GM12874 (cell line): ENCODE results near the gene COL18A1.

ENCODE experiments used
- CTCF ChIP-seq: IDR thresholded peaks from 2 replicates; pipeline ENCODE4 v1.5.1; 2011; ENCODE audit warnings: low read depth, mild to moderate bottlenecking, control low read depth, low read length, moderate library complexity; ENCODE audit not compliant: insufficient read depth

Gene COL18A1

GRCh38 chr21:45382697-45382997 is 22.3 kb upstream of the COL18A1 start:
- TF ChIP-seq CTCF, result no peak

GRCh38 chr21:45383111-45383614 is 21.8 kb upstream of the COL18A1 start:
- TF ChIP-seq CTCF, result no peak

- TF ChIP-seq CTCF, result no peak
Observed at GRCh38 chr21:45383615-45384201, 21.3 kb upstream of the COL18A1 start.

- no peak for TF ChIP-seq CTCF
Observed at GRCh38 chr21:45384656-45385548, 20.1 kb upstream of the COL18A1 start.

GRCh38 chr21:45385549-45386050 is 19.4 kb upstream of the COL18A1 start:
- no peak for TF ChIP-seq CTCF

GRCh38 chr21:45386336-45386727 is 18.6 kb upstream of the COL18A1 start:
- no peak for TF ChIP-seq CTCF

GRCh38 chr21:45386728-45387371 is 18.1 kb upstream of the COL18A1 start:
- TF ChIP-seq CTCF, result no peak
